ENCODE measurements around the gene NRXN3.

The NRXN3 gene

GRCh38 chr14:78611796-78612571, 441.8 kb downstream of the NRXN3 start:
- H3K27me3 ChIP-seq (replicated peaks; ENCODE audit: control insufficient read depth, insufficient read depth, low read length) = no peaks in the 10 kb centered on the region
- no peak for DNase-seq (ENCODE audit: extremely low read depth, insufficient read length)
- no peak overlapping the region for H3K4me3 ChIP-seq (replicated peaks; ENCODE audit: low read depth, low read length)
- no peaks in the 10 kb centered on the region for H3K36me3 ChIP-seq (ENCODE audit: control insufficient read depth, insufficient read depth, low read length)
- no peak for TF ChIP-seq CTCF (IDR thresholded peaks at IDR 0.05; ENCODE audit: insufficient read depth, low read length, poor library complexity, severe bottlenecking)

GRCh38 chr14:78612666-78613065, 442.5 kb downstream of the NRXN3 start:
- Histone ChIP-seq H3K27me3 (replicated peaks; ENCODE audit: control insufficient read depth, insufficient read depth, low read length) (no peaks in the 10 kb centered on the region), H3K4me3 (replicated peaks; ENCODE audit: low read depth, low read length) (no peak overlapping the region), H3K36me3 (ENCODE audit: control insufficient read depth, insufficient read depth, low read length) (no peaks in the 10 kb centered on the region)
- no peak for DNase-seq (ENCODE audit: extremely low read depth, insufficient read length)
- no peak for TF ChIP-seq CTCF (IDR thresholded peaks at IDR 0.05; ENCODE audit: insufficient read depth, low read length, poor library complexity, severe bottlenecking)

DNA sequence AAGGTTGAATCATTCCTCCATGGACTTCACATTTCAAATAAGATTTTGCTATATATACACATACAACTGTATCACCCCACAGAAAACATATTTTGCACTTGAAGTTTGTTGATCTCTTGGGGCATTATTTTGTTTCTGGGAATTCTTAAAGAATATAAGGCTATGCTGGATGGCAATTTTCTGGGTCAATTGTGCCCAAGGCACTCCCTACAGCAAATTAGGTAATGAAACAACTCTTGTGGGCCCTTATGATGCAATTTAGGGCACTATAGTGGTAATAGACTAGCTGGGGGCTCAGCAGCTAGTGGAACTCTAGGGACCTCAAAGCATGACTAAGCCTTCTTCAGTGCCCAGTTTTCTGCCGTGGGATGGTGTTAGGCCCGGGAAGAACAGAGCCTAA, 444.4 kb downstream of the NRXN3 start:
- TF ChIP-seq CTCF (IDR thresholded peaks at IDR 0.05; ENCODE audit: insufficient read depth, low read length, poor library complexity, severe bottlenecking) = no peak
- DNase-seq (ENCODE audit: extremely low read depth, insufficient read length) = no peak
- H3K36me3 ChIP-seq (ENCODE audit: control insufficient read depth, insufficient read depth, low read length) = no peaks in the 10 kb centered on the region
- no peaks in the 10 kb centered on the region for H3K27me3 ChIP-seq (replicated peaks; ENCODE audit: control insufficient read depth, insufficient read depth, low read length)
- H3K4me3 ChIP-seq (replicated peaks; ENCODE audit: low read depth, low read length) = no peak overlapping the region

DNA sequence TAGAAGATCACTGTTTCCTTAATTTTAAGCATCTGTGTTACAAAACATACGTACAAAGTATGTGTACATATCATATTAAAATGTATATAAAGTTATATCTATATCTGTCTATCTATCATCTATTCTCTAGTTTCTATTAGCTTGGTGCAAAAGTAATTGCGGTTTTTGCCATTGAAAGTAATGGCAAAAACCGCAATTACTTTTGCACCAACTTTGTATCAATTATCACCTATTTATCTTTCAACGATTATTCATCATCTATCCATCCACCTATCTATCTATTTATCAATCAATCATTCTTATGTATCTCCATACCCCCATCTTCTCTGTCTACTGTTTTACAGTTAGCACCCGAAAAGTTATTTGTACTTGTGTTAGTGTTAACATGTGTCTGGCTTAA, 447.6 kb downstream of the NRXN3 start:
- Histone ChIP-seq H3K36me3 (ENCODE audit: control insufficient read depth, insufficient read depth, low read length) (no peaks in the 10 kb centered on the region), H3K27me3 (replicated peaks; ENCODE audit: control insufficient read depth, insufficient read depth, low read length) (no peaks in the 10 kb centered on the region), H3K4me3 (replicated peaks; ENCODE audit: low read depth, low read length) (no peak overlapping the region)
- no peak for TF ChIP-seq CTCF (IDR thresholded peaks at IDR 0.05; ENCODE audit: insufficient read depth, low read length, poor library complexity, severe bottlenecking)
- DNase-seq (ENCODE audit: extremely low read depth, insufficient read length) = no peak

GRCh38 chr14:78618368-78618767, 448.2 kb downstream of the NRXN3 start:
- Histone ChIP-seq H3K36me3 (ENCODE audit: control insufficient read depth, insufficient read depth, low read length) (no peaks in the 10 kb centered on the region), H3K27me3 (replicated peaks; ENCODE audit: control insufficient read depth, insufficient read depth, low read length) (no peaks in the 10 kb centered on the region), H3K4me3 (replicated peaks; ENCODE audit: low read depth, low read length) (no peak overlapping the region)
- no peak for DNase-seq (ENCODE audit: extremely low read depth, insufficient read length)
- no peak for TF ChIP-seq CTCF (IDR thresholded peaks at IDR 0.05; ENCODE audit: insufficient read depth, low read length, poor library complexity, severe bottlenecking)

GRCh38 chr14:78627114-78627513, 456.9 kb downstream of the NRXN3 start:
- no peak for DNase-seq (ENCODE audit: extremely low read depth, insufficient read length)
- Histone ChIP-seq H3K36me3 (ENCODE audit: control insufficient read depth, insufficient read depth, low read length) (no peaks in the 10 kb centered on the region), H3K27me3 (replicated peaks; ENCODE audit: control insufficient read depth, insufficient read depth, low read length) (no peaks in the 10 kb centered on the region), H3K4me3 (replicated peaks; ENCODE audit: low read depth, low read length) (no peak overlapping the region)
- TF ChIP-seq CTCF (IDR thresholded peaks at IDR 0.05; ENCODE audit: insufficient read depth, low read length, poor library complexity, severe bottlenecking) = no peak

Measured in GM06990 (cell line).